Measurements from ENCODE around the gene TRIM39.

Gene TRIM39

DNA sequence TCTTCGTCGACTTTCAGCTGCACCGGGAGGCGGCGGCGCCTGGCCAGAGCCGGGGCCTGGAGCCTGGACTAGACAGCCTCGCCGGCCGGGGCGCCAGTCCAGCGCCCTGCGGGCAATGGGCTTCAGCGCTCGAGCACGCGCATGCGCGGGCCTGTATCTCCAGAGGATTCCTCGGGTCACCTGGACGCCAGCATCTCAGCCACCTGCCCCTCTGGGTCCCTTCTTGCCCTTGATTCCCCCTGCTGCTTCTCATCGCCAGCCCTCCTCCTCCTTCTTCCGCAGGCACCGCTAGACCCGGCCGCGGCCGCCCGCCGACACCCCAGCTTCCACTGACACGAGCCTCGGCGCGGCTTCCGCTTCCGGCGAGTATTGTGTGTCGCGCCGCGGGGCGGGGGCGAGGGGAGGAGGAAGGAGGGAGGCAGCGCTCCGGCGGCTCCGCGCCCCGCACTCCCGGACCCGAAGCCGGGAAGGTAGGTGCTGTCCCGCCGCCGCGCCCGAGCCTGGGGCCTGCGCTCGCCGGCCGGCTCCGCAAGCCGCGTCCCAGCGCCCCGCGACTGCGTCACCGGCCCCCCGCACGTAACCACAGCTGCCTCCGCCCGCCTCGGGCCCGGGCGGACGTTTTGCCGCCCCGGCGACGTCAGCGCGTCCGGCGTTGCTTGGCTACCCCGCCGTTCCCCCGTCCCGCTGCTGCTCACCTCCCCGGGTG is at the start of gene TRIM39 (continued):
- TF ChIP-seq ZNF549 (tag by site-specific recombination; IDR thresholded peaks at IDR 0.05) (no peak), ZNF19 (tag by site-specific recombination; IDR thresholded peaks at IDR 0.05; ENCODE audit: low read depth) (no peak), ZNF530 (tag by site-specific recombination; IDR thresholded peaks at IDR 0.05; ENCODE audit: low read depth) (no peak), ZNF266 (tag by site-specific recombination; IDR thresholded peaks at IDR 0.05; ENCODE audit: low read depth) (no peak), ZNF311 (tag by site-specific recombination; IDR thresholded peaks at IDR 0.05; ENCODE audit: borderline replicate concordance) (no peak), REPIN1 (tag by site-specific recombination; IDR thresholded peaks at IDR 0.05; ENCODE audit: low read depth) (no peak), ZBTB48 (tag by site-specific recombination; IDR thresholded peaks at IDR 0.05) (no peak), BCL11A (tag by site-specific recombination; IDR thresholded peaks at IDR 0.05; ENCODE audit: low read depth) (no peak), ZNF76 (tag by site-specific recombination; IDR thresholded peaks at IDR 0.05; ENCODE audit: borderline replicate concordance, low read depth) (no peak; the same call in 1 of the 2 replicates), KLF1 (tag by site-specific recombination; IDR thresholded peaks at IDR 0.05) (no peak), HOXA7 (CRISPR knock-in tag; IDR thresholded peaks at IDR 0.05; ENCODE audit: borderline replicate concordance) (no peak), ZNF174 (tag by site-specific recombination; IDR thresholded peaks at IDR 0.05) (no peak), ZBTB7A (tag by site-specific recombination; IDR thresholded peaks at IDR 0.05; ENCODE audit: low read depth) (no peak), ZNF558 (tag by site-specific recombination; IDR thresholded peaks at IDR 0.05) (no peak), ZNF600 (tag by site-specific recombination; IDR thresholded peaks at IDR 0.05) (no peak), ZNF544 (tag by site-specific recombination; IDR thresholded peaks at IDR 0.05) (no peak), ZNF114 (tag by site-specific recombination; IDR thresholded peaks at IDR 0.05) (no peak), ZNF133 (tag by site-specific recombination; IDR thresholded peaks at IDR 0.05) (no peak), ZNF366 (tag by site-specific recombination; conservative IDR thresholded peaks at IDR 0.05) (no peak), ZNF2 (tag by site-specific recombination; IDR thresholded peaks at IDR 0.05) (no peak), RBAK (tag by site-specific recombination; IDR thresholded peaks at IDR 0.05) (no peak), ZNF211 (tag by site-specific recombination; IDR thresholded peaks at IDR 0.05; ENCODE audit: low read depth) (no peak), ZNF223 (tag by site-specific recombination; IDR thresholded peaks at IDR 0.05) (no peak), ZNF837 (tag by site-specific recombination; IDR thresholded peaks at IDR 0.05) (no peak), ZNF155 (tag by site-specific recombination; IDR thresholded peaks at IDR 0.05) (no peak), ZNF274 (IDR thresholded peaks at IDR 0.05; ENCODE audit: low read length) (no peak), ZNF274 (tag by site-specific recombination; IDR thresholded peaks at IDR 0.05; ENCODE audit: borderline replicate concordance) (no peak), YY2 (tag by site-specific recombination; IDR thresholded peaks at IDR 0.05) (no peak), ZNF768 (tag by site-specific recombination; IDR thresholded peaks at IDR 0.05) (no peak), SCRT1 (tag by site-specific recombination; IDR thresholded peaks at IDR 0.05; ENCODE audit: borderline replicate concordance) (no peak), ZFP41 (tag by site-specific recombination; IDR thresholded peaks at IDR 0.05; ENCODE audit: borderline replicate concordance) (no peak), TRIM28 (IDR thresholded peaks at IDR 0.05; ENCODE audit: borderline replicate concordance, low read length) (no peak)
- TF ChIP-seq, protein P1, sequence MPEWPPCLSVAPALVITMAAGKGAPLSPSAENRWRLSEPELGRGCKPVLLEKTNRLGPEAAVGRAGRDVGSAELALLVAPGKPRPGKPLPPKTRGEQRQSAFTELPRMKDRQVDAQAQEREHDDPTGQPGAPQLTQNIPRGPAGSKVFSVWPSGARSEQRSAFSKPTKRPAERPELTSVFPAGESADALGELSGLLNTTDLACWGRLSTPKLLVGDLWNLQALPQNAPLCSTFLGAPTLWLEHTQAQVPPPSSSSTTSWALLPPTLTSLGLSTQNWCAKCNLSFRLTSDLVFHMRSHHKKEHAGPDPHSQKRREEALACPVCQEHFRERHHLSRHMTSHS (tag by site-specific recombination; IDR thresholded peaks at IDR 0.05), result no peak
- TF ChIP-seq, protein P2, sequence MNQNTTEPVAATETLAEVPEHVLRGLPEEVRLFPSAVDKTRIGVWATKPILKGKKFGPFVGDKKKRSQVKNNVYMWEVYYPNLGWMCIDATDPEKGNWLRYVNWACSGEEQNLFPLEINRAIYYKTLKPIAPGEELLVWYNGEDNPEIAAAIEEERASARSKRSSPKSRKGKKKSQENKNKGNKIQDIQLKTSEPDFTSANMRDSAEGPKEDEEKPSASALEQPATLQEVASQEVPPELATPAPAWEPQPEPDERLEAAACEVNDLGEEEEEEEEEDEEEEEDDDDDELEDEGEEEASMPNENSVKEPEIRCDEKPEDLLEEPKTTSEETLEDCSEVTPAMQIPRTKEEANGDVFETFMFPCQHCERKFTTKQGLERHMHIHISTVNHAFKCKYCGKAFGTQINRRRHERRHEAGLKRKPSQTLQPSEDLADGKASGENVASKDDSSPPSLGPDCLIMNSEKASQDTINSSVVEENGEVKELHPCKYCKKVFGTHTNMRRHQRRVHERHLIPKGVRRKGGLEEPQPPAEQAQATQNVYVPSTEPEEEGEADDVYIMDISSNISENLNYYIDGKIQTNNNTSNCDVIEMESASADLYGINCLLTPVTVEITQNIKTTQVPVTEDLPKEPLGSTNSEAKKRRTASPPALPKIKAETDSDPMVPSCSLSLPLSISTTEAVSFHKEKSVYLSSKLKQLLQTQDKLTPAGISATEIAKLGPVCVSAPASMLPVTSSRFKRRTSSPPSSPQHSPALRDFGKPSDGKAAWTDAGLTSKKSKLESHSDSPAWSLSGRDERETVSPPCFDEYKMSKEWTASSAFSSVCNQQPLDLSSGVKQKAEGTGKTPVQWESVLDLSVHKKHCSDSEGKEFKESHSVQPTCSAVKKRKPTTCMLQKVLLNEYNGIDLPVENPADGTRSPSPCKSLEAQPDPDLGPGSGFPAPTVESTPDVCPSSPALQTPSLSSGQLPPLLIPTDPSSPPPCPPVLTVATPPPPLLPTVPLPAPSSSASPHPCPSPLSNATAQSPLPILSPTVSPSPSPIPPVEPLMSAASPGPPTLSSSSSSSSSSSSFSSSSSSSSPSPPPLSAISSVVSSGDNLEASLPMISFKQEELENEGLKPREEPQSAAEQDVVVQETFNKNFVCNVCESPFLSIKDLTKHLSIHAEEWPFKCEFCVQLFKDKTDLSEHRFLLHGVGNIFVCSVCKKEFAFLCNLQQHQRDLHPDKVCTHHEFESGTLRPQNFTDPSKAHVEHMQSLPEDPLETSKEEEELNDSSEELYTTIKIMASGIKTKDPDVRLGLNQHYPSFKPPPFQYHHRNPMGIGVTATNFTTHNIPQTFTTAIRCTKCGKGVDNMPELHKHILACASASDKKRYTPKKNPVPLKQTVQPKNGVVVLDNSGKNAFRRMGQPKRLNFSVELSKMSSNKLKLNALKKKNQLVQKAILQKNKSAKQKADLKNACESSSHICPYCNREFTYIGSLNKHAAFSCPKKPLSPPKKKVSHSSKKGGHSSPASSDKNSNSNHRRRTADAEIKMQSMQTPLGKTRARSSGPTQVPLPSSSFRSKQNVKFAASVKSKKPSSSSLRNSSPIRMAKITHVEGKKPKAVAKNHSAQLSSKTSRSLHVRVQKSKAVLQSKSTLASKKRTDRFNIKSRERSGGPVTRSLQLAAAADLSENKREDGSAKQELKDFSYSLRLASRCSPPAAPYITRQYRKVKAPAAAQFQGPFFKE (tag by site-specific recombination; IDR thresholded peaks at IDR 0.05; ENCODE audit: borderline replicate concordance), result no peak
- TF ChIP-seq, protein P3, sequence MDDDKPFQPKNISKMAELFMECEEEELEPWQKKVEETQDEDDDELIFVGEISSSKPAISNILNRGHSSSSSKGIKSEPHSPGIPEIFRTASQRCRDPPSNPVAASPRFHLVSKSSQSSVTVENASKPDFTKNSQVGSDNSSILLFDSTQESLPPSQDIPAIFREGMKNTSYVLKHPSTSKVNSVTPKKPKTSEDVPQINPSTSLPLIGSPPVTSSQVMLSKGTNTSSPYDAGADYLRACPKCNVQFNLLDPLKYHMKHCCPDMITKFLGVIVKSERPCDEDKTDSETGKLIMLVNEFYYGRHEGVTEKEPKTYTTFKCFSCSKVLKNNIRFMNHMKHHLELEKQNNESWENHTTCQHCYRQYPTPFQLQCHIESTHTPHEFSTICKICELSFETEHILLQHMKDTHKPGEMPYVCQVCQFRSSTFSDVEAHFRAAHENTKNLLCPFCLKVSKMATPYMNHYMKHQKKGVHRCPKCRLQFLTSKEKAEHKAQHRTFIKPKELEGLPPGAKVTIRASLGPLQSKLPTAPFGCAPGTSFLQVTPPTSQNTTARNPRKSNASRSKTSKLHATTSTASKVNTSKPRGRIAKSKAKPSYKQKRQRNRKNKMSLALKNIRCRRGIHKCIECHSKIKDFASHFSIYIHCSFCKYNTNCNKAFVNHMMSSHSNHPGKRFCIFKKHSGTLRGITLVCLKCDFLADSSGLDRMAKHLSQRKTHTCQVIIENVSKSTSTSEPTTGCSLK (tag by site-specific recombination; IDR thresholded peaks at IDR 0.05), result no peak
